ENCODE measurements around the gene CRYBG2.

GRCh38 chr1:26322042-26322331, 31.9 kb downstream of the CRYBG2 start:
- TF ChIP-seq CTCF (IDR thresholded peaks at IDR 0.05; ENCODE audit: poor library complexity, severe bottlenecking) (no peak), EP300 (conservative IDR thresholded peaks at IDR 0.05; ENCODE audit: poor library complexity, severe bottlenecking) (no peak), REST (IDR thresholded peaks at IDR 0.05; ENCODE audit: borderline replicate concordance) (no peak), TAF1 (IDR thresholded peaks at IDR 0.05; ENCODE audit: low read depth) (no peak), SMC3 (conservative IDR thresholded peaks at IDR 0.05; ENCODE audit: poor library complexity) (no peak), MXI1 (conservative IDR thresholded peaks at IDR 0.05; ENCODE audit: poor library complexity, severe bottlenecking) (no peak), EZH2 (IDR thresholded peaks at IDR 0.05; ENCODE audit: borderline replicate concordance, insufficient read depth, low read length, poor library complexity, severe bottlenecking) (no peak), RAD21 (conservative IDR thresholded peaks at IDR 0.05) (no peak)

Data from neural cell (in vitro differentiated cells).